OCI-LY1 (cell line): ENCODE measurements around the gene UCP1.

Experiments used
- EZH2 ChIP-seq: fragments of 200-600 bp; sonication (generic), shearing (Covaris generic); IDR thresholded peaks from 2 replicates; pipeline ENCODE4 v1.8.0; 2017; ENCODE audit warnings: borderline replicate concordance, mixed run types, mild to moderate bottlenecking, antibody characterized with exemption, low read length, moderate library complexity, mixed read lengths
- TF ChIP-seq, protein P1 (sequence below): fragments of 200-600 bp; sonication (generic), shearing (Covaris generic); IDR thresholded peaks from 2 replicates; pipeline ENCODE4 v1.5.1; 2017; ENCODE audit warnings: mild to moderate bottlenecking, antibody characterized with exemption, low read length, moderate library complexity, mixed read lengths

DNA sequence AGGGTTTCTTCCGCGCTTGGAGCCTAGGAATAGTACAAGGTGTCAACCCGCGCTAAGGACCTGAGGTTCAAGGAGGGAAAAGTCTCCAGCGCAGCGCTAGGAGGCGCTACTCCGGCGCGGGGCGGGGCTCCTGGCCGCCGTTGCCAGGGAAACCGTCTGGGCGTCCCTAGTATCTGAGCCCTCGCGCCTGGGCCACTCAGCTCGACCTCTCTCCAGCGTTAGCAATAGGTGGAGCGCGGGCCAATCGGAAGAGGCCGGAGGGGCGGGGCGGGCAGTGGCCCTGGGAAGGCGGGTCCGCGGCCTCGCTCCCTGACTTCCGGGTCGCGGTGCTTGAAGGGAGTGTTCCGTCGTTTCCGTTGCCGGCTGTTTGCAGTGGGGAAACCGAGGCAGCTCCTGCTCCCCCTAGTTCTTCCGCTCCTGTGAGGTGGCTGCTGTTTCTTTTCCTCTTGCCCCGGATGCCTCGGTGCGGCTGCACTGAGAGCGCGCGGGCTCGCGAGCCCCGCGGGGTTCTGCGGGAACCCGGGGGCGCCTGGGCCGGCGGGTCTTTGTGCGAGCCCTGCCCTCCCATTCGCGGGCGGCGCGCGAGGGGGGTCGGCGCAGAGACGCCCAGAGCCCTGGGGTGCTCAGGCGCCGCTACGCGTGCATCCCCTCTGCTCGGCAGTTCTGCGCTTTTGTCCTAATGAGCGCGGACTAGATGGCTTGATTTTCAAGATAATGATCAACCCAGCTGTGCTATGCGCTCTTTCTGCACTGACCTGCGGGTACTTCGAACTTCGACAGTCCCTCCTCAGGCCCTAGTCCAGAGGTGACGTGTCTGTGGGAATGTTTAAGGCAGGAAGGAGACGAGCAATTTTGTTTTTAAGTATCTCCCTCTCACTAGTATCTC is 44.7 kb downstream of the UCP1 start, which contains the start of gene ELMOD2:
- TF ChIP-seq, protein P1, sequence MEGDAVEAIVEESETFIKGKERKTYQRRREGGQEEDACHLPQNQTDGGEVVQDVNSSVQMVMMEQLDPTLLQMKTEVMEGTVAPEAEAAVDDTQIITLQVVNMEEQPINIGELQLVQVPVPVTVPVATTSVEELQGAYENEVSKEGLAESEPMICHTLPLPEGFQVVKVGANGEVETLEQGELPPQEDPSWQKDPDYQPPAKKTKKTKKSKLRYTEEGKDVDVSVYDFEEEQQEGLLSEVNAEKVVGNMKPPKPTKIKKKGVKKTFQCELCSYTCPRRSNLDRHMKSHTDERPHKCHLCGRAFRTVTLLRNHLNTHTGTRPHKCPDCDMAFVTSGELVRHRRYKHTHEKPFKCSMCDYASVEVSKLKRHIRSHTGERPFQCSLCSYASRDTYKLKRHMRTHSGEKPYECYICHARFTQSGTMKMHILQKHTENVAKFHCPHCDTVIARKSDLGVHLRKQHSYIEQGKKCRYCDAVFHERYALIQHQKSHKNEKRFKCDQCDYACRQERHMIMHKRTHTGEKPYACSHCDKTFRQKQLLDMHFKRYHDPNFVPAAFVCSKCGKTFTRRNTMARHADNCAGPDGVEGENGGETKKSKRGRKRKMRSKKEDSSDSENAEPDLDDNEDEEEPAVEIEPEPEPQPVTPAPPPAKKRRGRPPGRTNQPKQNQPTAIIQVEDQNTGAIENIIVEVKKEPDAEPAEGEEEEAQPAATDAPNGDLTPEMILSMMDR = peak; percentile 94
- no peak for TF ChIP-seq EZH2
